ENCODE measurements around the gene SMARCAL1. TPM values are rescaled to one million over a fixed set of nuclear protein-coding genes. Genes with fewer than 3 reads are reported as not detected.
A peak's percentile ranks its signal among the peaks of the same experiment; 100 is the strongest.

The SMARCAL1 gene
- total RNA-seq, 1 experiment from 2014 or later: 20.9 TPM

GRCh38 chr2:216502381-216503158 is 90.3 kb downstream of the SMARCAL1 start:
- Mint-ChIP-seq H3K27ac (peak overlapping the region; percentile 77), H3K27me3 (ENCODE audit: low read depth) (no peaks in the 10 kb centered on the region), H3K4me3 (peak overlapping the region; percentile 25), H3K9me3 (no peaks in the 10 kb centered on the region), H3K4me1 (peaks cover 42% of the 10 kb centered on the region), H3K36me3 (peaks cover 77% of the 10 kb centered on the region)
- CTCF ChIA-PET: no interaction called here
- DNase-seq (ENCODE audit: low spot score) (no peak), ATAC-seq (no peak)
- POLR2A ChIA-PET: no interaction called here
- no peak for TF ChIP-seq RELA (CRISPR knock-in tag; IDR thresholded peaks at IDR 0.05; ENCODE audit: borderline replicate concordance)
- TF ChIP-seq OVOL2 (CRISPR knock-in tag; IDR thresholded peaks at IDR 0.05; ENCODE audit: borderline replicate concordance): no peak
- TF ChIP-seq ZNF232 (CRISPR knock-in tag; IDR thresholded peaks at IDR 0.05): no peak
- no peak for TF ChIP-seq E2F1 (CRISPR knock-in tag; IDR thresholded peaks at IDR 0.05)
- TF ChIP-seq ZNF425 (CRISPR knock-in tag; conservative IDR thresholded peaks at IDR 0.05): 0 out of 2 replicates have a peak, but pooled peaks have one; percentile 30

GRCh38 chr2:216503159-216503629 is 90.9 kb downstream of the SMARCAL1 start:
- ChIA-PET POLR2A (no interaction called here), CTCF (interaction anchor here (0.8 kb wide), 1 partner anchor 16 kb away, joined by 3 read pairs; no protein-coding TSS in a partner anchor)
- peak overlapping the region; percentile 77 for H3K27ac Mint-ChIP-seq
- H3K4me3 Mint-ChIP-seq: no peak overlapping the region
- H3K27me3 Mint-ChIP-seq (ENCODE audit: low read depth): no peaks in the 10 kb centered on the region
- TF ChIP-seq SMAD3 (CRISPR knock-in tag; IDR thresholded peaks at IDR 0.05; ENCODE audit: borderline replicate concordance) (no peak), ZNF416 (CRISPR knock-in tag; IDR thresholded peaks at IDR 0.05) (peak; percentile 76; the same call in 1 of the 2 replicates), ZSCAN18 (CRISPR knock-in tag; IDR thresholded peaks at IDR 0.05) (no peak), ZNF532 (CRISPR knock-in tag; IDR thresholded peaks at IDR 0.05; ENCODE audit: borderline replicate concordance) (peak; percentile 18; the same call in 1 of the 2 replicates), AR (CRISPR knock-in tag; IDR thresholded peaks at IDR 0.05) (peak; percentile 21; the same call in 1 of the 2 replicates), ZNF671 (CRISPR knock-in tag; IDR thresholded peaks at IDR 0.05) (peak; percentile 73; the same call in 1 of the 2 replicates), ERG (CRISPR knock-in tag; IDR thresholded peaks at IDR 0.05) (peak; percentile 9; the same call in 1 of the 2 replicates)
- peaks cover 77% of the 10 kb centered on the region for H3K36me3 Mint-ChIP-seq
- ATAC-seq (no peak), DNase-seq (ENCODE audit: low spot score) (no peak)
- H3K9me3 Mint-ChIP-seq: no peaks in the 10 kb centered on the region
- H3K4me1 Mint-ChIP-seq: peaks cover 36% of the 10 kb centered on the region
